NCI-H2227 (cell line): ENCODE data around the gene F11R.
A peak's percentile ranks its signal among the peaks of the same experiment; 100 is the strongest.
"Not testable (repeated sequence)": the region's sequence is repeated elsewhere in the genome, so short reads cannot be mapped to it uniquely, and the experiment has no call there.

Source experiments
- DNase-seq: peaks from one replicate; lab custom pipeline; 2025; ENCODE audit not compliant: unreplicated experiment; lab: John Stamatoyannopoulos, UW

F11R gene

GRCh38 chr1:161044908-161045735, 24.2 kb upstream of the F11R start:
- DNase-seq, result peak; percentile 75

- no peak for DNase-seq
Measured at GRCh38 chr1:161044535-161044907, 23.6 kb upstream of the F11R start.

DNA sequence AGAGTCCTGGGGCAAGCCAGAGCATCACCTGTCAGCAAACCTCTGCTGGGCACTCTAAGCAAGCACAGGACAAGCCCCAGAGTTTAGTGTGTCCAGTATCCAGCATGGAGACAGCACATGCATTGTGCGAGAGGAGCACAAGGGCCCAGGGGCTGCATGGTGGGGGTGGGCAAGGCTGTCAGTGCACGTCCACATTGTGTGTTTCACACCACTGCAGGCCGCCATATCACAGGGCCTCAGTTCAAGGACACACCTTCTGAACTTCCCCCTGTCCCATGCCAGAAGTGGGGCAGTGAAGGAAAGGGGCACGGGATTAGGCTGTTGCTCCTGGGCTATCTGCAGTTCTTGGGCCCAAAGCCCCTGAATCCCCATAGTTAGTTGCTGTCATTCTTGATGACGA, 18.6 kb upstream of the F11R start:
- DNase-seq, result no peak

- DNase-seq, result no peak
Measured at GRCh38 chr1:161039154-161039545, 18.2 kb upstream of the F11R start.

- peak; percentile 85 for DNase-seq
Measured at GRCh38 chr1:161038523-161039153, 17.7 kb upstream of the F11R start, which contains the start of gene TSTD1. Gene TSTD1, minus strand, starts transcription at chr1:161038964. Its CDS starts 75 bp downstream, at chr1:161038889.

DNA sequence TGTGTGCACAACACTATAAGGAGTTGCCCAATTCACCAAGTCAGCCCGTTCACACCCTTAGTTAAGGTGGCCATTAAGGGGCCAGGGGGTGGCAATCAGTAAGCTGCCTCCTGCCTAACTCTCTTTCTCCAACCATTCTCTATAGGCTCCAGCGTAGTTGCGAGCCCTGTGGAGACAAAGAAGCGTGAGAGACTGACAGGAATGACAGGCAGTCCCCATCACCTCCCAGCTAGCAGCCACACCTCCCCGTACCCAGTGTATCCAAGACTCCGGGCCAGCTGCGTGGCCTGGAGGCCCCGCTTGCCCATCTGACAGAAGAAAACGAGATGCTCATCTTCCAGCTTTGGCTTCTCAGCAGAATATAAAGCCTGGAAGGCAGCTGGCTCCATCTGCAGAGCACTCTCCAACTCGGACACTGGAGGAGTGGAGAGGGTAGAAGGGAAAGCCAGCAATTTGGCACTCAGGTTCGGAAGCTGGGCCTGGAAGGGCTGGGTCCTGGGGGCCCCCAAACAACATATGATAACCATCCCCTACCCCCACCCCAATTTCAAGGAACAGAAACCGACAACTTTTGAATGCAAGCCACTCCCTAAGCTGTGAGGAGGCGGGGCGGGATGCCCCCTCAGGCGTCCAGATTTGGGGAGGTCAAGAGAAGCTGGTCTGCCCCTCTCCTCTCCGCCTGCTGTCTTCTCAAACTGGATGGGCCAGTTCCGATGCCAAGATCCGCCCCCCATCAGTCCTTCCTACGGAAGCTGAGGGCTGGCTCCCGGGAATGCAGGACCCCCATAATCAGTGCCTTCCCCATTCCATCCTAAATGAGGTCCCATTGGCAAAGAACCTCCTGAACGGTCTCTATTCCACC, 16.9 kb upstream of the F11R start:
- peak; percentile 59 for DNase-seq

DNA sequence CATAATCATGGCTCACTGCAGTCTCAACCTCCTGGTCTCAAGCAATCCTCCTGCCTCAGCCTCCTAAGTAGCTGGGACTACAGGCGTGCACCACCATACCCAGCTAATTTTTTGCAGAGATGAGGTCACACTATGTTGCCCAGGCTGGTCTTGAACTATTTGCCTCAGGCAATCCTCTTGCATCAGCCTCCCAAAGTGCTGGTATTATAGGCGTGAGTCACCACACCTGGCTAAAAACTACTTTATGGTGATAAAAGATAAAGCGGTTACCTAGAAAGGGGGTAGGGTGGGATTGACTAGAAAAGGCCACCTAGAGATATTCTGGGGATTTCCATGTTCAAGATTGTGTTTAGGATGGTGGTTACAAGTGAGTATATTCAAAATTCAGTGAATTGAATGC, 12.8 kb upstream of the F11R start:
- no peak for DNase-seq

- DNase-seq, result no peak
Measured at GRCh38 chr1:161032409-161032808, 11.5 kb upstream of the F11R start.

GRCh38 chr1:161031874-161032273, 10.9 kb upstream of the F11R start:
- DNase-seq, result no peak

- DNase-seq, result not testable (repeated sequence)
Measured at GRCh38 chr1:161029466-161029865, 8.5 kb upstream of the F11R start.

DNA sequence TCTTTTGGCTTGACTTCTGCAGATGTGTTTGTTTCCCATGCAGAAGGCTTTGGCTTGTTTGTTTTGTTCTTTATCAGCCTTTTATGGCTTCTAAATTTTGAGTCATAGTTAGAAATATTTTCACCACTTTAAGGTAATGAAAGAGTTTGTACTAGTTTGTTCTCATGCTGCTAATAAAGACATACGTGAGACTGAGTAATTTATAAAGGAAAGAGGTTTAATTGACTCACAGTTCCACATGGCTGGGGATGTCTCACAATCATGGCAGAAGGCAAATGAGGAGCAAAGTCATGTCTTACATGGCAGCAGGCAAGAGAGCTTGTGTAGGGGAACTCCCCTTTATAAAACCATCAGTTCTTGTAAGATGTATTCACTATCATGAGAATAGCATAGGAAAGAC, 6.0 kb upstream of the F11R start:
- DNase-seq, result not testable (repeated sequence)

DNA sequence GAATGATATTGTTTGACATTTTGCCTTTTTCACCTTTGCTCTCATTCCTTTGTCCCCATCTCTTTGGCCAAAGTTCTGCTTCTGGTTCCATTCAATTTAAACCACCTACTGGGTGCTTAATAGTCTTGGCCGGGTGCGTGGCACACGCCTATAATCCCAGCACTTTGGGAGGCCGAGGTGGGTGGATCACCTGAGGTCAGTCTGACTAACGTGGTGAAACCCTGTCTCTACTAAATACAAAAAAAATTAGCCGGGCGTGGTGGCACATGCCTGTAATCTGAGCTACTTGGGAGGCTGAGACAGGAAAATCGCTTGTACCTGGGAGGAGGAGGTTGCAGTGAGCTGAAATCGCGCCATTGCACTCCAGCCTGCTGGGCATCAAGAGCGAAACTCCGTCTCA, 1.5 kb upstream of the F11R start:
- not testable (repeated sequence) for DNase-seq

GRCh38 chr1:161021970-161022353, 1.0 kb upstream of the F11R start:
- no peak for DNase-seq

DNA sequence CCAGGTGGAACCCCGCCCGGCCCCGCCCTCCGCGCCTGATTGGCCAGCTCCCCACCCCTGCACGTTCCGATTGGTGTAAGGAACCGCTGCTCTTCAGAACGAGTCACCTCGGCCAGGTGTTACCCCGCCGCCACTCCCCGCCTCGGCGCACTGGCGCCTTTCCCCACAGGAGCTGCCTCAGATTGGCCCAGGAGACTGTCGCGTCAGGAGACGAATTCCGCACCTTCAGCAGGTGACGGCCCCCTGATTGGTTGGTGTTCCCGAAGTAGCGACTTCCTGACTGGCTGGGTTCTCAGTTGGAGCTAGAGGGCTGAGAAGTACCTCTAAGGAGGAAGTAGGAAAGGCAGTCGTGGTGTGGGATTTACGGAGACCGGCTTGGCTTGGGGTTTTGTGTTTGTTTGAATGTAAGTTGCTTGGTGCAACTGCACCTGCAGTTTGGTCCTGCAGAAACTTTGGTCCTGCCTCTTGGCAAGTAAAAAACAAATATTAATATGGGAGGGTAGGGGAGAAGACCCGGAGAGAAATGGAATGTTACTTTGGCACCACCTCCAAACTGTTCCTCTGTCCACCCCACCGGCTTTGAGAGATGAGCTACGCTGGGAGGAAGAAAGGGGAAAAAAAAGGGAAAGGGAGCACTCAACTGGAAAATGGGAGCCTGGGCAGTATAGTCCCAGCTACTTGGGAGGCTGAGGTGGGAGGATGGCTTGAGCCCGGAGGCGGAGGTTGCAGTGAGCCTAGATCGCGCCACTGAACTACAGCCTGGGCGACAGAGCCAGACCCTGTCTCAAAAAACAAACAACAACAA, 415 bp upstream of the F11R start:
- peak; percentile 91 for DNase-seq

DNA sequence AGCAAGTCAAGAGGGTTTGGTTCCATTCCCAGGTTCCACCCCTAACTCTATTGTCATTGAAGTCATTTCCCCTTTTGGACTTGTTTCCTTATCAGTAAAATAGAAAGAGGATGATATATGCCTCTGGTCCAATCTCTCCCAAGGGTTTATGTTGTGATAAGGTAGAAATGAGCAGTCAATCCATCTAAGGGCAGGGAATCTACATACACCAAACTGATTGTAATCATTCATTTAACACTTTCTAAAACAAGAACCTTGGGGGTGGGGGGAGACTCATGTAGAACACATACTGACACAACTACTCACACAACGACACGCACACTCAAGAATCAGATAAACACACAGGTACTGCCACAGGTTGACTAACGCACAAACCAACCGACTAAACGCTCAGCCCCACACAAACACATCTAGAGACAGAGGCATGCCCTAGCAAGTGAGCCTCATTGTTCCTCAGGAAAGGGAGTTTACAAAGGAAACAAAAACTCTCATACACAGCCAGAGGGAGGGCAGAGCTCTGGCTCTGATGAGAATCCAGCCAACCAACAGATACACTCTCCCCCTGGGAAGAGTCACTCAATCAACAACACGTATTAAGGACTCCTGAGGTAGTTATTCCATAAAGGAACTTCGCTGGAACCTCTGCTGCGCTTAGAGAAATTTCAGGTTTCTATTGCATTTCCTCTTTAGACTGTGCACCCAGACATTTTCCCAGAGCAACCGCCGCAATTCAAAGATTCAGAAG, 1.0 kb downstream of the F11R start:
- DNase-seq, result no peak

DNA sequence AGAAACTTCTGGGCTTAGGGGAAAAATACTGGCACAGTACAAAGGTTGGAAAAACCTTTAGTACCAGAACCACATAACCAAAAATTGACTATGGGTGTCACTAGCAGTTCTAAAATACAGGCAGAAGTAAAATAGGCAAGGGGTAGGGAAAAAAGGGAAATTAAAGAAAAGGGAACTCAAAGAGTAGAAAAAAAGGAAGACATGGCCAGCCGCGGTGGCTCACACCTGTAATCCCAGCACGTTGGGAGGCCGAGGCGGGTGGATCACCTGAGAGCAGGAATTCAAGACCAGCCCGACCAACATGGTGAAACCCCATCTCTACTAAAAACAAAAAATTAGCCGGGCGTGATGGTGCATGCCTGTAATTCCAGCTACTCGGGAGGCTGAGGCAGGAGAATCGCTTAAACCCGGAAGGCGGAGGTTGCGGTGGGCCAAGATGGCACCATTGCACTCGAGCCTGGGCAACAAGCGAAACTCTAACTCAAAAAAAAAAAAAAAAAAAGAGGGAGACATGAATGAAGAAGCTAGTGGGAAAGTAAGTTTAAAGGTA, 1.8 kb downstream of the F11R start:
- not testable (repeated sequence) for DNase-seq

GRCh38 chr1:161018631-161018930, 2.4 kb downstream of the F11R start:
- DNase-seq, result no peak

DNA sequence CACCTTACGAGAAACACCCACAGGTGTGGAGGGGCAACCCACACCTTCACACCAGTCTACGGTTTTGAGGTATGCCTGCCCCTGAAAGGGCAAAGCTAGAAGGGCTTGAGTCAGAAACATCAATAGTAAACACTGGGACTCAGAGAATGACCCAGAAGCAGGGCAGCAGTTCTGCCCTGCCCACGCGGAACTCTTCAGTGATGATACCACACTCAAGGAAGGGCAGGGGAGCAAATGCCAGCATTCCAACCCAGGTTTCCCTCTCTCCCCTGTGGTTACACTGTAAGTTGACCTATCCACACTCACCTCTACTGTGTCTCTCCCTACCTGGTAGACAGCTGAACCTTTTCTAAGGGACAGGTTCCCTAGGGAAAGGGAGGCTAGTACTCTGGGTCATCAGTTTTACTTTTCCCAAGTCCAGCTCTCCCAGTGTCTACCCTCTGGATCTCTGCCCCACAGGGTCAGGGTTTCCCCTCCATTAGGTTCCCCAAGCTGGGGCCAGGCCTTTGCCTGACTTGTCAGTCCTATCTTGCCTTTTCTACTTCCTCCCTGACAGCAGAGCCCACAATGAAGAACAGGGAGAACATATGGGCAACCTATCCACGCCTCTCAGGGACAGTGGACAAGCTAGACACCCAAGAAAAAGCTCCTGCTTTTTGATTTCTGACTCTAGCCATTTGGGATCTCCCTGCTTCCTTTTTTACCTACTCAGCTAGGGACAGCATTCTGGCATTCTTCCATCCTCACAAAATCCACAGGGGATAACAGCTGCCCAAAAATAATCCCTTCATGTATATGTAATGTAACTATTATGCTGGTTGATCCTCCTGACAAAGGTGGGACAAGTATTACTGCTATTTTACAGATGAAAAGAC, 3.0 kb downstream of the F11R start:
- no peak for DNase-seq

DNA sequence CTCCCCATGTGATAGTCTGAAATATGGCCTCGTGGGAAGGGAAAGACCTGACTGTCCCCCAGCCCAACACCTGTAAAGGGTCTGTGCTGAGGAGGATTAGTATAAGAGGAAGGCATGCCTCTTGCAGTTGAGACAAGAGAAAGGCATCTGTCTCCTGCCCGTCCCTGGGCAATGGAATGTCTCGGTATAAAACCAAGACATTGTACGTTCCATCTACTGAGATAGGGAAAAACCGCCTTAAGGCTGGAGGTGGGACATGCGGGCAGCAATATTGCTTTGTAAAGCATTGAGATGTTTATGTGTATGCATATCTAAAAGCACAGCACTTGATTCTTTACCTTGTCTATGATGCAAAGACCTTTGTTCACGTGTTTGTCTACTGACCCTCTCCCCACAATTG, 3.8 kb downstream of the F11R start:
- not testable (repeated sequence) for DNase-seq
